HCT116 (cell line): ENCODE results near the gene EIPR1.

Experiments used
- CBX3 ChIP-seq: IDR thresholded peaks from 2 replicates; pipeline ENCODE4 v1.6.1; 2012; ENCODE audit warnings: low read depth
- EZH2 ChIP-seq: fragments of 200-600 bp; sonication (generic); IDR thresholded peaks from 2 replicates; pipeline ENCODE4 v1.6.1; 2017; ENCODE audit warnings: antibody characterized with exemption, mixed run types
- POLR2A ChIP-seq: IDR thresholded peaks from 2 replicates; pipeline ENCODE4 v1.7.0; 2011; ENCODE audit warnings: borderline replicate concordance; ENCODE audit not compliant: insufficient read depth, insufficient read length; ENCODE audit errors: extremely low read depth
- RAD21 ChIP-seq: IDR thresholded peaks from 2 replicates; pipeline ENCODE4 v1.6.1; 2012; ENCODE audit warnings: low read depth, mild to moderate bottlenecking
- ZNF274 ChIP-seq: fragments of 200-500 bp; sonication (Bioruptor generic); IDR thresholded peaks from 2 replicates; pipeline ENCODE4 v1.6.1; 2014; ENCODE audit warnings: mild to moderate bottlenecking, low read depth, low read length, inconsistent platforms
- TF ChIP-seq, protein P1 (sequence below), 3 experiments: fragments of 200-600 bp in 1 of 3; sonication (generic) in 1 of 3; IDR thresholded peaks in 2 of 3; conservative IDR thresholded peaks in 1 of 3; 2 replicates each; pipeline ENCODE4 v1.5.1; 2012 to 2017; ENCODE audit warnings: low read depth in 2 of 3, low read length in 2 of 3, antibody characterized with exemption in 1 of 3, borderline replicate concordance in 1 of 3, control low read depth in 1 of 3, mild to moderate bottlenecking in 1 of 3, mixed read lengths in 1 of 3, mixed run types in 1 of 3, moderate library complexity in 1 of 3; ENCODE audit not compliant: insufficient read depth in 1 of 3

DNA sequence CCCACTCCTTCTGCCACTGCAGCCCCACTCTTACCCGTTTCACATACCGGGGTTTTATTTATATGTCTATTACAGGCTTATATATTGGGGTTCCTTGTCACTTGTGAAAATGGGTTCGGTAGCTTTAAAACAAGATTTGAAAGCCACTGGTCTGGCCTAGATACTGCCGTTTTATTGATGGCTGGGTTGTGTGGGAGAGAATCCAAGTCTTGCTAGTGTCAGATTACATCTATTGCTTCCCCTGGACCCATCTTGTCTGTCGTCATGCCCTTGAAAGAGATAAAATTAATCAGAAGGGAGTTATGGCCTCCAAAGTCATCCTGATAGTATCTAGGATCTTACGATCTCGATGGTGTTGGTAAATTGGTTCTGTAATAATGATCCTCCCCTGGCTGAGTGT, 79.4 kb downstream of the EIPR1 start:
- TF ChIP-seq CBX3 (no peak), RAD21 (no peak), POLR2A (no peak), EZH2 (no peak), ZNF274 (no peak)
- TF ChIP-seq, protein P1, sequence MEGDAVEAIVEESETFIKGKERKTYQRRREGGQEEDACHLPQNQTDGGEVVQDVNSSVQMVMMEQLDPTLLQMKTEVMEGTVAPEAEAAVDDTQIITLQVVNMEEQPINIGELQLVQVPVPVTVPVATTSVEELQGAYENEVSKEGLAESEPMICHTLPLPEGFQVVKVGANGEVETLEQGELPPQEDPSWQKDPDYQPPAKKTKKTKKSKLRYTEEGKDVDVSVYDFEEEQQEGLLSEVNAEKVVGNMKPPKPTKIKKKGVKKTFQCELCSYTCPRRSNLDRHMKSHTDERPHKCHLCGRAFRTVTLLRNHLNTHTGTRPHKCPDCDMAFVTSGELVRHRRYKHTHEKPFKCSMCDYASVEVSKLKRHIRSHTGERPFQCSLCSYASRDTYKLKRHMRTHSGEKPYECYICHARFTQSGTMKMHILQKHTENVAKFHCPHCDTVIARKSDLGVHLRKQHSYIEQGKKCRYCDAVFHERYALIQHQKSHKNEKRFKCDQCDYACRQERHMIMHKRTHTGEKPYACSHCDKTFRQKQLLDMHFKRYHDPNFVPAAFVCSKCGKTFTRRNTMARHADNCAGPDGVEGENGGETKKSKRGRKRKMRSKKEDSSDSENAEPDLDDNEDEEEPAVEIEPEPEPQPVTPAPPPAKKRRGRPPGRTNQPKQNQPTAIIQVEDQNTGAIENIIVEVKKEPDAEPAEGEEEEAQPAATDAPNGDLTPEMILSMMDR (IDR thresholded peaks at IDR 0.05 in 2 of 3, conservative IDR thresholded peaks at IDR 0.05 in 1 of 3; ENCODE audit: borderline replicate concordance in 1 of 3, insufficient read depth in 1 of 3, low read depth in 2 of 3, low read length in 2 of 3): no peak
